ENCODE results near the gene LYST.

LYST gene

DNA sequence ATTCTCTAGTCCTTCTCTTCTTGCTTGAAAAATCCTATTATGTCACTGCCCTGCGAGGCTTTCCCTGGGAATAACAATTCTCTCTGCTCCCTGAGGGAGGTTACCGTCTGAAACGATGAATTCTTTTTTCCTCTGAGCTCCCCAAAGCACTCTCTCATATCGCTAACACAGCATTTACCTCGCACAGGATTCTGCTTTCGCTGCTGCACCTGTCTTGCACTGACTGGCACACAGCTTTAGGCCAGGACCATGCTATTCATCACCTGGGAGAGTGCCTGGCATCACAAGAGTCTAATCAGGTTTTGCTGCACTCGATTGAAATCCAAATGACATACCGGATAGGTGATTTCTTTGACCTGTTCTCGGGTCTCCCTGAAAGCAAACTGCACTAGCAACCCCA lies 164.3 kb downstream of the LYST start:
- Mint-ChIP-seq H3K27me3 (no peaks in the 10 kb centered on the region), H3K4me3 (no peak overlapping the region), H3K9me3 (no peaks in the 10 kb centered on the region), H3K4me1 (ENCODE audit: low read depth) (peaks cover 15% of the 10 kb centered on the region), H3K36me3 (ENCODE audit: low read depth) (peaks cover 86% of the 10 kb centered on the region), H3K27ac (no peak overlapping the region)
- no peak for DNase-seq

DNA sequence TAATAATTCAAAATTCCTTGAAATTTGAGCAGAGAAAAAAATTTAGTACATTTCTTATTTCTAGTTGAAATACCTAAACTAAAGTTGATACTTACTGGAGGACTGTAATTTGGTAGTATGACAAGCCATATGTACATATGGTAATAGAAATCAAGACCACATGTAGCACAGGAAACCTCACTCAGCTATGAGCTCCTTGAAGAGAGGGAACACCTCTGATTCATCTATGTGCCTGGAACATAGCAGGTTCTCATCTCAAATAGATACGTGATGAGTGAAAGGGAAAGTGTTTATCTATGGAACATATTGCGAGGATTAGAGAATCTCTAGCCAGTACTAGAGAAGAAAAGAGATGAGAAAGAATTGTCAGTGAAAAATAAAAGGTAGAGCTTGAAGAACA lies 169.2 kb downstream of the LYST start:
- DNase-seq, result no peak
- H3K36me3 Mint-ChIP-seq (ENCODE audit: low read depth), result peaks cover 90% of the 10 kb centered on the region
- no peaks in the 10 kb centered on the region for H3K27me3 Mint-ChIP-seq
- no peaks in the 10 kb centered on the region for H3K9me3 Mint-ChIP-seq
- H3K4me3 Mint-ChIP-seq, result no peak overlapping the region
- H3K4me1 Mint-ChIP-seq (ENCODE audit: low read depth), result peaks cover 23% of the 10 kb centered on the region
- peak overlapping the region; percentile 91 for H3K27ac Mint-ChIP-seq

DNA sequence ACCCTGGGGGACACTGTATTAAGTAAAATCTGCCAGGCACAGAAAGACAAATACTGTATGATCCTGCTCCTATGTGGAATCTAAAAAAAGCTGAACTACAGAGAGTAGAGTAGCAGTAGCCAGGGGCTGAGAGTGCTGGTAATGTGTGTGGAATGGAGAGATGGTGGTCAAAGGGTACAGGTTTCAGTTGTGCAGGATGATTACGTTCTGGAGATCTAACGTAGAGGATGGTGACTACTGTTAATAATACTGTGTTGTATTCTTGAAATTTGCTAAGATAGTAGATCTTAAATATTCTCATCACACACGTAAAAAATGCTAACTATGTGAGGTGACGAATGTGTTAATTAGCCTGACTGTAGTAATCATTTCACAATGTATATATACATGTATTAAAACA lies 177.3 kb downstream of the LYST start:
- DNase-seq, result no peak
- H3K4me1 Mint-ChIP-seq (ENCODE audit: low read depth), result no peaks in the 10 kb centered on the region
- H3K27me3 Mint-ChIP-seq, result no peaks in the 10 kb centered on the region
- no peaks in the 10 kb centered on the region for H3K9me3 Mint-ChIP-seq
- H3K27ac Mint-ChIP-seq, result no peak overlapping the region
- no peak overlapping the region for H3K4me3 Mint-ChIP-seq
- H3K36me3 Mint-ChIP-seq (ENCODE audit: low read depth), result peaks cover 75% of the 10 kb centered on the region

DNA sequence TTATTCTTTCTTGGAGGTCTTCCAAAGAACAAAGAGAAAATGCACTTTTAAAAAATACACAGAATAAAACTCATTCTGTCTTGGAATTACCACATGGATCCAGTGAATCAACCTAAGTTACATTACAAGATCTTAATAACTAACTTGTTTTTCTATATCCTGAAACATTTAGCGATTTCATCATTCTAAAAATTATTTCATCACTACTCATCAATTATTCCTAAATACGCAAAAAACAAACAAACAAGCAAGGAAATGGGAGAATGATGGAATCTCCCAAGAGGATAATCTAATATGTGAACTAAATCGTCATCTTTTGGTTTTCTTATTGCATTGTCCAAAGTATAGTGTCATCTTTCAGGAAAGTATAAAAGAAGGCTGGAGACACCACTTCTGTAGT lies 178.6 kb downstream of the LYST start:
- no peak for DNase-seq
- H3K36me3 Mint-ChIP-seq (ENCODE audit: low read depth), result peaks cover 77% of the 10 kb centered on the region
- H3K9me3 Mint-ChIP-seq, result no peaks in the 10 kb centered on the region
- no peak overlapping the region for H3K27ac Mint-ChIP-seq
- no peaks in the 10 kb centered on the region for H3K4me1 Mint-ChIP-seq (ENCODE audit: low read depth)
- H3K27me3 Mint-ChIP-seq, result no peaks in the 10 kb centered on the region
- H3K4me3 Mint-ChIP-seq, result no peak overlapping the region

DNA sequence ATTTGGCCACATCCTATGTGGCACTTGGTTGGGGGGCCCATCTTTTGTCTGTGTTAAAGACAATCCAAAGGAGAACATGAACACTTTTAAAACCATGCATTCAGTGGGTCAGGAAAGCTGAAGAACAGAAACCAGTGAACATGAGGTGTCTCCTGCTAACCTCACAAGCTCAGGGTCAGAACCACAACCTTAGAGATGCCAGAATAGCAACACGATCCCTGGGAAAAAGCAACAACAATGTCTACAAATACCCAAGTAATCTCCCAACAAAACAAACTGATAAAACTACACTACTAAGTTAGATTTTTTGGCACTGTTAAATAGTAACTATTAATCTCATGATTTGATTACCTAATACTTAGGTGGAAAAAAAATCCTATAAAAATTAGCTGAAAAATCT lies 183.1 kb downstream of the LYST start:
- no peak overlapping the region for H3K27ac Mint-ChIP-seq
- H3K4me3 Mint-ChIP-seq, result no peak overlapping the region
- no peaks in the 10 kb centered on the region for H3K27me3 Mint-ChIP-seq
- no peaks in the 10 kb centered on the region for H3K9me3 Mint-ChIP-seq
- no peaks in the 10 kb centered on the region for H3K4me1 Mint-ChIP-seq (ENCODE audit: low read depth)
- DNase-seq, result no peak
- H3K36me3 Mint-ChIP-seq (ENCODE audit: low read depth), result peaks cover 89% of the 10 kb centered on the region

DNA sequence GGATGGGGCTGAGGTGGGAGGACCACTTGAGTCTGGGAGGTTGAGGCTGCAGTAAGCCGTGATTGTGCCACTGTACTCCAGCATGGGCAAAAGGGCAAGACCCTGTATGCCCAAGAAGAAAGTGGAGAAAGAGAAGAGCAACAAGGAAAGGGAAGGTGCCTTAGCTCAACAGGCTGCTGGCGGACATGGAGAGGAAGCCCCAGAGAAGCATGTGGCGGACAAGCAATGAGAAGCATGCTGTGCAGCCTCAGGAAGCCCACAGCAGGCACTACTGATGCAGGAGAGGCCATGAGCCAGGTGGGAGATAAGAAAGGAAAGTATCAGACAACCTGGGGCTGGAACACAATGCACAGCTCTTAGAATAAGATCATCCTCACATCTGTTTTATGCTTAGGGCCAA lies 184.5 kb downstream of the LYST start:
- no peaks in the 10 kb centered on the region for H3K27me3 Mint-ChIP-seq
- no peak for DNase-seq
- H3K27ac Mint-ChIP-seq, result no peak overlapping the region
- no peak overlapping the region for H3K4me3 Mint-ChIP-seq
- peaks cover 86% of the 10 kb centered on the region for H3K36me3 Mint-ChIP-seq (ENCODE audit: low read depth)
- H3K4me1 Mint-ChIP-seq (ENCODE audit: low read depth), result no peaks in the 10 kb centered on the region
- H3K9me3 Mint-ChIP-seq, result no peaks in the 10 kb centered on the region

DNA sequence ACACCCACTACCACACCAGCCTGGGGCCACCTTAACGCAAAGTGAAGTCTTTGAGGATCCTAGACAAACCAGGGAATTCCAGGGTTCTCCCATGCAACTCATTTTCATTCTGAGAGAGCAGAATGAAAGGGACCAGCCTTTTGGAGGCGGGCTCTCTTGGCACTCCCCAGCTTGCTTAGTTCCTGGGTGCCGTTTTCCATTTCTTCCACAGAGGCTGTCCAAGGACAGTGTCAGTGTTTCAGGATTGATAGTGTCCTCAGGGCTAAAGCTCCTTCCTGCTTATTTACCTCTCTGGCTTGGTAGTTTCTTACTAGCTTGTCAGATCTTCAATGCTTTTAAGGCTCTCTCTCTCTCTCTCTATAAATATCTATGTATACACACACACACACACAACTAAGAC lies 187.1 kb downstream of the LYST start:
- Mint-ChIP-seq H3K27ac (no peak overlapping the region), H3K36me3 (ENCODE audit: low read depth) (peaks cover 90% of the 10 kb centered on the region), H3K4me1 (ENCODE audit: low read depth) (no peaks in the 10 kb centered on the region), H3K27me3 (no peaks in the 10 kb centered on the region), H3K4me3 (no peak overlapping the region), H3K9me3 (peaks cover 16% of the 10 kb centered on the region)
- DNase-seq, result no peak

DNA sequence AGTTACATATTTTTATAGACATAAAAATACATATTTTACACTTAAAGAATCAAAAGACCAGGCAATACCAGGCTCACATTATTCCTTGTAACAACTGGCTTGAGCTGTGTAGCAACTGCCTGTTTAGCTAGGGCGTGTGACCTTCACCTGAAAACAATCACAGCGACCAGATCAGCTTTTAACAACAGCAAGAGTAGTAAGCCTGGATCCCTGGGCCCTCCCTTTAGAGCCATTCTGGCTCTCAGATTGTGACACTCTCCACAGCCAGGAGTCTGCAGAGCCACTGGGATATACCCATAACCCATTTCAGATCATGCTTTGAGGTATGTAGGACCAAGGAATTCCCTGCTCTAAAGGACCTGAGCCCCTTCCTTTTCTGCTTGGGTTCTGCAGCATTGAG lies 187.7 kb downstream of the LYST start:
- H3K27ac Mint-ChIP-seq, result no peak overlapping the region
- no peaks in the 10 kb centered on the region for H3K27me3 Mint-ChIP-seq
- no peak for DNase-seq
- no peak overlapping the region for H3K4me3 Mint-ChIP-seq
- H3K36me3 Mint-ChIP-seq (ENCODE audit: low read depth), result peaks cover 91% of the 10 kb centered on the region
- H3K9me3 Mint-ChIP-seq, result peaks cover 19% of the 10 kb centered on the region
- H3K4me1 Mint-ChIP-seq (ENCODE audit: low read depth), result no peaks in the 10 kb centered on the region

DNA sequence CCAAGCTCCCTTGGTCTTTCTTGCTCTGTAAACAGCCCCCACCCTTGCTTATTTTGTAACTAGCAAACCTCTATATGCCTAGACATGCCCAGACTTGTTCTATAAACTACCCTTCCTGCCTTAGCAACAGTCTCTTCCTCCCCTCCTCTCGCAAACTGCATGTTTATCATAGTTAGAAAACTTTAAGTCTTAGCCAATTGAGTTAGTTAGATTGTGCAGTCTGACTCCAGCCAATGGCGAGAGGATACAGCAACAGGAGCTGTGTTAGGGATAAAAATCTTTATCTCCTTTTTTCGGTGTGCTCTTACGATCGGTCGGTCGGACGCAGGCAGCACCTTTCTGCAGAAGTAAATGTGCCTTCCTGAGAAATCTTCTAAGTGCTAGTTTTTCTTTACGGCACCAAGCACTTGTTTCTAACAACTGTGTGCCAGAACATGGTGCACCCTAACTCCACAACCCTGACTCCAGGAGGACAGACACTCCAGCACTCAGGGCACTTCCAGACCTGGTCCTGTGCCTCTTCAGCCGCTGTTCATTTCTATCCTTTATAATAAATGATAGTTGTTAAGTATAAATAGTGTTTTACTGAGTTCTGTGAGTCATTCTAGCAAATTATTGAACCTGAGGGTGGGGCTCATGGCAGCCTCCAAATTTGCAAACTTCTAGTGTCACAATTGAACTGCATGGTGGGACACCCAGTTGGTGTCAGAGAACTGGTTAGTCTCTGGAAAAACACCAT lies 191.4 kb downstream of the LYST start:
- Mint-ChIP-seq H3K9me3 (peaks cover 52% of the 10 kb centered on the region), H3K36me3 (ENCODE audit: low read depth) (peaks cover 91% of the 10 kb centered on the region), H3K27ac (no peak overlapping the region), H3K4me1 (ENCODE audit: low read depth) (no peaks in the 10 kb centered on the region), H3K4me3 (no peak overlapping the region), H3K27me3 (no peaks in the 10 kb centered on the region)
- no peak for DNase-seq

DNA sequence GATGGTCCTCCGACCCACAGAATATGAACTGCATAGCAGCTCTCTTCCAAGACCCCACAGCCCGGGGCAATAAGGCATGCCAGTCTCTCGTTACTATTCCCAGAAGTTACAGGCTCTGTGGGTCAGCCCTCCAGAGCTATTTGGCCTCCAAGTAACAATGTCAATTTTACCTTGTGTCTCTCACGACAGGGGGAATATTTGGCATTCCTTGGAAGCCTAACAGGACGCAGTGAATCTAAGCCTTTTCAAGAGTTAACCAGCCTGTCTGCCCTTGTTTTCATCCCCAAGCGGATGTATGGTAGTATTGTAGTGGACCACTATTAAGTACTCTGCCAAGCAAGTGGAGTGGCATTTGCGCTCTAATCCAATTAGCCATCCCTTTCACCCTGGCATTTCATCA lies 192.7 kb downstream of the LYST start:
- H3K4me1 Mint-ChIP-seq (ENCODE audit: low read depth), result no peaks in the 10 kb centered on the region
- no peak overlapping the region for H3K27ac Mint-ChIP-seq
- H3K4me3 Mint-ChIP-seq, result no peak overlapping the region
- peaks cover 62% of the 10 kb centered on the region for H3K9me3 Mint-ChIP-seq
- H3K27me3 Mint-ChIP-seq, result no peaks in the 10 kb centered on the region
- peaks cover 94% of the 10 kb centered on the region for H3K36me3 Mint-ChIP-seq (ENCODE audit: low read depth)
- no peak for DNase-seq

DNA sequence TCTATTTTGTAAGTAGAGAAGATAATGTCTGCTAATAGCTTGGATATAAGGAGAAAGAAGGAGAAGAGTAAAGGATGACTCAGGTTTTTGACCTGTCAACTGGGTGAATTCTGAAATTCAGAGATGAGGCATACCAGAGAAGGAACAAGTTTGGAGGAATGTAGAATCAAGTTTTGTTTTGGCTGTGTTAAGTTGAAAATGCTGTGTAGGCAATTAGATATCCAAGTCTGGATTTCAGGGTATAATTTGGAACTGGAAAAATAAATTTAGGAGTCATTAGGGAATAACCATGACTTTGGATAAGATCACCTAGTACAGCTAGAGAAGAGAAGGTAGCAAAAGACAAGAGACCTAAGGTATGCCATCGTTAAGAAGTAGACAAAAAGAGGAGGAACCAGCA lies 194.7 kb downstream of the LYST start:
- no peaks in the 10 kb centered on the region for H3K27me3 Mint-ChIP-seq
- no peak overlapping the region for H3K27ac Mint-ChIP-seq
- no peaks in the 10 kb centered on the region for H3K4me1 Mint-ChIP-seq (ENCODE audit: low read depth)
- H3K9me3 Mint-ChIP-seq, result peaks cover 62% of the 10 kb centered on the region
- no peak for DNase-seq
- H3K4me3 Mint-ChIP-seq, result no peak overlapping the region
- peaks cover 88% of the 10 kb centered on the region for H3K36me3 Mint-ChIP-seq (ENCODE audit: low read depth)

DNA sequence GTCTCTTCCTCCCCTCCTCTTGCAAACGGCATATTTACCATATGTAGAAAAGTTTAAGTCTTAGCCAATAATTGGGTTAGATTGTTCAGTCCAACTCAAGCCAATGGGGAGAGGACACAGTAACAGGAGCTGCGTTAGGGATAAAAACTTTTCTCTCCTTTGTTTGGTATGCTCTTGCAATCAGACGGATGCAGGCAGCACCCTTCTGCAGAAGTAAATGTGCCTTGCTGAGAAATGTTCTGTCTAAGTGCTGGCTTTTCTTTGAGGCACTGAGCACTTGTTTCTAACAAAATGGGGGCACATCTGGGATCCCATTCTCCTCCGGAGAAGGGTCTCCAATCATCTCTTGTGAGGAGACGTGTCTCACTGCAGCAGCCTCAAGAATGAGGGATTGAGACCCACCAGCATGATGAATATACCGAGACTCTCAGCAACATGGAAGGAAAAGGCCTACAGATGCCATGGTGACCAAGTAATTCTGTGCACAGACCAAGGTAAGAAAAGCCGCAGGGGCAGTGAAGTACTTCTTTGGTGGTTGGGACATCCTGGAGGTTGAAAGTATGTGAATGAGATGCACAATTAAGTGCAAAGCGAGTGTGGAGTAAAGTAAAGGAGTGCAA lies 196.4 kb downstream of the LYST start:
- Mint-ChIP-seq H3K36me3 (ENCODE audit: low read depth) (peaks cover 71% of the 10 kb centered on the region), H3K27me3 (no peaks in the 10 kb centered on the region), H3K4me1 (ENCODE audit: low read depth) (no peaks in the 10 kb centered on the region), H3K4me3 (no peak overlapping the region), H3K9me3 (peaks cover 52% of the 10 kb centered on the region), H3K27ac (no peak overlapping the region)
- DNase-seq, result no peak

DNA sequence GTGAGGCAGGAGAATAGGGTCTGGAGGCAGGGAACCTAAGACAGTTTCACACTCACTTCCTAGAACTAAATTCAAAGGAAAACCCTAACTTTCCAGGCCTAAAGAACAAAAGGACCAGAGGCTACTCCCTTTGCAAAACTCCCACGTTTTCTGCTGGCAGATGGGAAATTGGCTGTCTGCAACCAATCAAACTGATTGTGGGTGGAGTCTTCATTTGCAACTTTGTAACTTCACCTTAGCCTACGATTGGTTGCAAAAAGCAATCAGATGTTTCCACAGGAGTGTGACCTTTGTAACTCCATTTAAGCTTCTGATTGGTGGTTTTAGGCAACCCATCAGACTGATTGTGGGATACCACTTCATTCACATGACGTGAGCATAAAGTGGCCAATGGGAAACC lies 197.4 kb downstream of the LYST start:
- Mint-ChIP-seq H3K27me3 (no peaks in the 10 kb centered on the region), H3K36me3 (ENCODE audit: low read depth) (peaks cover 70% of the 10 kb centered on the region), H3K9me3 (peaks cover 45% of the 10 kb centered on the region), H3K27ac (no peak overlapping the region), H3K4me1 (ENCODE audit: low read depth) (no peaks in the 10 kb centered on the region), H3K4me3 (no peak overlapping the region)
- DNase-seq, result no peak

DNA sequence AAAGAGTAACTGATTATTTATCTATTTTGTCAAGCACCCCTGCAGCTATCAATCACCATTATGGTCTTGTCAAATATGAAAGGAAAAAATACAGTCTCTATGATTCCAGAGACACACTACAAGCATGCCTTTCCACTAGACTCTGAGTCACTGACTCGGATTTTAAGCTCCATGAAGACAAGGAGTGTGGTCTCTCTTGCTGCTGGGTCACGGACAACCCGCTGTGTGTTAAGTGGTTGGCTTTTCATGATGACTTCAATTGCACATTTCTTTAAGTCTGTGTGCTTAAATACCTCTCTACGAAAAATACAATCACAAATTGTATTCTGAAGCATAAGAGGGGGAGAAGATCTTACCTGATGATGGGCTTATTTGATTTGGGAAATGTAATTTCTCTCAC lies 203.1 kb downstream of the LYST start:
- Mint-ChIP-seq H3K4me3 (no peak overlapping the region), H3K36me3 (ENCODE audit: low read depth) (peaks cover 49% of the 10 kb centered on the region), H3K9me3 (no peaks in the 10 kb centered on the region), H3K27ac (no peak overlapping the region), H3K27me3 (no peaks in the 10 kb centered on the region), H3K4me1 (ENCODE audit: low read depth) (no peaks in the 10 kb centered on the region)
- no peak for DNase-seq

DNA sequence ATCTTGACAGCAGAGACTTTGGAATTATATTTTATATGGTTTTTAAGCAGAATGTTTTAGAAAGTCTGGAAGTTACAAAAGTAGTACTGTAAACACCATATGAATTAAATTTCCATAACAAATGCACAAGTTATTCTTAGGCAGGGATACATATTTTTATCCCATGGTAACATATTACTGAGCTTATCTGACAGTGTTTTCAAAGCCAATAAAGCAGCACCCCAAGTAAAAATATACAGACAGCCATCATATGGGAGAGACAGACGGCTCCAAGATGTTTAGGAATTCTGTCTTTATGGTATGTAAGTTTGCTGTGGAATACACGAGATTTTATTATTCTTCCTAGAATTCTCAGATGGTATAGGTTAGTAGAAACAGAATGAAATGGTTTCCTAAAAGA lies 205.1 kb downstream of the LYST start:
- peaks cover 44% of the 10 kb centered on the region for H3K36me3 Mint-ChIP-seq (ENCODE audit: low read depth)

More for the DNA sequence above, 205.1 kb downstream of the LYST start:
- Mint-ChIP-seq H3K27me3 (no peaks in the 10 kb centered on the region), H3K9me3 (no peaks in the 10 kb centered on the region), H3K4me1 (ENCODE audit: low read depth) (no peaks in the 10 kb centered on the region), H3K27ac (no peak overlapping the region), H3K4me3 (no peak overlapping the region)
- DNase-seq, result no peak
